ENCODE measurements around the gene PPL.

GRCh38 chr16:4910828-4911227 lies 26.1 kb downstream of the PPL start:
- TF ChIP-seq POLR2AphosphoS5 (IDR thresholded peaks at IDR 0.05) (no peak), CTCF (IDR thresholded peaks at IDR 0.05) (no peak), POLR2A (IDR thresholded peaks at IDR 0.05) (no peak), EP300 (IDR thresholded peaks at IDR 0.05) (no peak)
